ENCODE measurements around the gene CRYL1. TPM values are rescaled to one million over a fixed set of nuclear protein-coding genes. Genes with fewer than 3 reads are reported as not detected.

Gene CRYL1, protein sequence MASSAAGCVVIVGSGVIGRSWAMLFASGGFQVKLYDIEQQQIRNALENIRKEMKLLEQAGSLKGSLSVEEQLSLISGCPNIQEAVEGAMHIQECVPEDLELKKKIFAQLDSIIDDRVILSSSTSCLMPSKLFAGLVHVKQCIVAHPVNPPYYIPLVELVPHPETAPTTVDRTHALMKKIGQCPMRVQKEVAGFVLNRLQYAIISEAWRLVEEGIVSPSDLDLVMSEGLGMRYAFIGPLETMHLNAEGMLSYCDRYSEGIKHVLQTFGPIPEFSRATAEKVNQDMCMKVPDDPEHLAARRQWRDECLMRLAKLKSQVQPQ
- 23.1 and 27.6 TPM in 2 replicates for total RNA-seq

DNA sequence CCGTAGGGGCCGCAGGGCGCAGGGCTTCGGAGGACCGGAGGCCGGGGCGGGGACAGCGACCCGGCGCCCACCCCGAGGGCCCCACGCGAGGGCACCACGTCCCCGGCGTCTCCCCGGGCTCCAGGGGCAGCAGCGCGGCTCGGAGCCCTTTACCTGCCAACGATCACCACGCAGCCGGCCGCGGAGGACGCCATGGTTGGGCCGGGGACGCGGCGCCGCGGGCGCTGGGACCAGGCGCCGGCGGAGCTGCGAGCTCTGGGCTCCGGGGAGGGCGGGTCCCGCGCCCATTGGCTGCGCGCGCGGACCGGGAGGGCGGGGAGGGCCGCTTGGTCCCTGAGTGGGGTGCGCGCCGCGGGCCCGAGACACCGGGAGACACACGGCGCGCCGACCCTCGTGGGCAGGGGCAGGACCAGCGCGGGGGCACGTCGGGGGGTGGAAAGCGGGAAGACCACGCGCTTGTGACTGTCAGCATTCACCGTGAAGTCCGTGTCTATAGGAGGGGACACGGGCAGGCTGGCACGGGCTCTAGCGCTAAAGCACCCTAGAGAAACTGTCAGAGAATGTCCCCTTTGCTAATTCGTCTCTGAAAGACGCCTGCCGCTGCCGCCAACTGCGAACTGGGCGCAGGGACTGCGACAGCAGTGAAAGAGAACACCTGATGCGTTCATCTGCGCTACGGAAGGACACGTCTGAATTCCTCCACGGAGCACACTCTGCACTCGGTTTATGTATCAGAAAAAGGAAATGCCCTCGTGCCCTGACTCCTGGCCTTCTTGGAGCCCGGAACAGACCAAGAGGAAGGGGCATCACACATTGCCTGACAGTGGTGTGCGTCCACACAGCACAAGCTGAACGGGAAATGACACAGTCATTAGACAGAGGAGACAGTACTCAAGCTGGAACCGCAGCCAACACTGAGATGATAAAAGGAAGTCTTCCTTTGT, at the start of gene CRYL1:
CRYL1 (minus strand) TSS at position 257 of the 944 bp plus-strand sequence; CDS start at position 194, 63 bp downstream.

DNA sequence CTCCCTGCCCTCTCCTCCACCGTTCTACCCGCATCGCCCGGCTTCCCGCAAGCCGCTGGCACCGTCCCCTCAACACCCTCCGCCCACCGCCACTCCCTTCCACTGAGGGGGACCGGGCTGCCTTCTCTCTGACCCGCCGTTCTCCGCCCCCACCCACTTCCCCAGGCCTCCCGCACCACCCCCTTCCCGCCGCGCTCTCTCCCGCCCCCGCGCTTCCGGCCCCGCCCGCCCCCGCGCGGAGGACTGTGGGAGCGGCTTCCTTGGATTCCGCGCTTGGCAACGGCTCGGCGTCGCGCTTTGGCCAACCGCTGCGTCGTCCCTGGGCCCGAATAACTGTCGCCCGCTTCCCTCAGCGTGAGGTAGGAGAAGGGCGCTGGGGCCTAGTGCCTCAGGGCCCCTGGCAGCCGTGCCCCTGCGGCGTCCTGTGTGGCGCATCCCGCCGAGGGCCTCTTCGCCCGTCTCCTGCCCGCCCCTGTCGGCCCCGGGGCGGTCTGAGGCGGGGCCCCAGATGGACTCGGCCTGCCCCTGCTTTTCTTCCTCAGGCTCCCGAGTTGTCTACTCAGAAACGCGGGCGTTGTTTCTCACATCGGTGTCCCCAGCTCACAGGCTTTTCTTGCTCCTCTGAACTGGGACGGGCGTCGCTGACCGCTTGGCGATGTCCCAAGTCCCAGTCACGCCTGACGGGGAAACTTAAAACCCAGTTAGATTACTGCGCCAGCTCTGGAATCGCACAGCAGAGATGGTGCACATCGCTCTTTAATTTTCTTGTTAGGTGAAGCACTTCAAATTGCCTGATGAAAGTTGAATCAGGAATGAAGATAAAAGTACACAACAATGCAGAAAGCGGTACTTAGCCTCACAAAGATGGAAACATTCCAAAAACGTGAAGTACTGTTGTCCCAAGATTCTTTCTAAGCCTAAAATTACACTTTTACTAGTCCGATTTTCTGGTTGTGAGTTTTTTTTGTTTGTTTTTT, 41.5 kb upstream of the CRYL1 start, which contains the start of gene IFT88:
IFT88 (plus strand) TSS at position 260 of the 977 bp plus-strand sequence. CDS start 7,229 bp downstream, outside the sequence.

Other genes starting within 250 kb of the CRYL1 start
- 12.1 and 18.8 TPM in 2 replicates for gene IFT88, start 41.3 kb upstream of the CRYL1 start, total RNA-seq
- gene IL17D, start 177.8 kb upstream of the CRYL1 start, total RNA-seq: 0.87 and 3.6 TPM in 2 replicates
- gene EEF1AKMT1, start 248.1 kb upstream of the CRYL1 start, total RNA-seq: 12.4 and 13.4 TPM in 2 replicates

All from smooth muscle cell of trachea (primary cell).